H1 (cell line): Measurements from ENCODE around the gene ENTPD2.

Experiments used
- CBX8 ChIP-seq: fragments of 300-800, 300-1000 bp; sonication (generic); IDR thresholded peaks from 2 replicates; pipeline ENCODE4 v1.7.1; 2016; ENCODE audit warnings: low read depth, low read length, borderline replicate concordance
- EZH2 ChIP-seq: fragments of 200-600 bp; sonication (generic); IDR thresholded peaks from 2 replicates; pipeline ENCODE4 v1.7.1; 2012; ENCODE audit warnings: low read depth, mild to moderate bottlenecking, moderate library complexity, low read length, inconsistent platforms; ENCODE audit not compliant: severe bottlenecking

DNA sequence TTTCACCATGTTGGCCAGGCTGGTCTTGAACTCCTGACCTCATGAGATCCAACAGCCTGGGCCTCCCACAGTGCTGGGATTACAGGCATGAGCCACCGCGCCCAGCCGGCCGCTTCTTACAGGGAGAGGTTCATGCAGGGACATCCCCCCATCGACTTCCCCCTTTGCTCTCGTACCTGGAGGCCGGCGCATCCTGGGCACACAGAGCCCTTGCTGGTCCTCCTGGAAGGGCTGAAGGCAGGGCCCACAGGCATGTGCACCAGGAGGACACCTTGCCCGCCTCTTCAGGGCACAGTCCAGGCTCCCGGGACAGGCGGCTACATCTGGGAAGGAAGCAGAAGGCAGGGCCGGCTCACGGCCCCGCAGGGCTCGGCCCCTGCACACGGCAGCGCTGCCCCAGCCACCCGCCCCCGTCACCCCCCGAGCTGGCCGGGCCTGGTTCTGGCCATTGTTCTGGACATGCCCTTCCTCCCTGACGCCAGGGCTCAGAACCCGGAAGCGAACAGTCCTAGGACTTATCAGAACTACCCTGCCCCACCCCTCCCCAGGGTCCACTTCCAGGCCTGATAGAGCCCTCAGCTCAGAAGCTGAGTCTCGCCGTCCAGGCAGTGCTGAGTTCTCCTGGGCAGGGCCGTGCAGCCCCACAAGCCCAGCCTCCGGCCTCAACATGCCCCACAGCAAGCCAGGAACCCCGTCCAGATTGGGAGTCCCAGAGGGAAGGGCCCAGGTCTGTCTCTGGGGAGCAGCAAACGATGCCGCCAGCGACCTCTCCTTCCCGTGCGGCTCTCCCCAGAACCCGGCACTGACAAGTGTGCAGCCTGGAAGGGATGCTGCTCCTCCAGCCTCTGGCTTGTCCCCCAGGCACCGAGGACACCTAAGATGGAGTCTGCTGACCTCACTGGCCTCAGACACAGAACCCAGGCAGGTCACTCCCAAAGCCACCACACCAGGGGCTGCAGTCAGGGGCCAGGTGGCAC is 10.8 kb downstream of the ENTPD2 start:
- TF ChIP-seq CBX8 (no peak), EZH2 (no peak)
